Left ventricle myocardium inferior (tissue), 1 donor: Measurements from ENCODE around the gene KIF26A. TPM values are rescaled to one million over a fixed set of nuclear protein-coding genes. Genes with fewer than 3 reads are reported as not detected.

Experiments used
- DNase-seq: peaks from one replicate; pipeline ENCODE4 v3.0.0-alpha.2; 2020
- H3K27ac ChIP-seq: fragments of 200-600 bp; replicated peaks from 2 replicates; pipeline ENCODE4 v1.8.0; 2021
- H3K27me3 ChIP-seq: fragments of 200-600 bp; 2 replicates; pipeline ENCODE4 v1.8.0; 2021; ENCODE audit warnings: low read depth
- H3K36me3 ChIP-seq: fragments of 200-600 bp; 2 replicates; pipeline ENCODE4 v1.8.0; 2021
- H3K4me1 ChIP-seq: fragments of 200-600 bp; 2 replicates; pipeline ENCODE4 v1.8.0; 2021
- H3K4me3 ChIP-seq: fragments of 200-600 bp; 2 replicates; pipeline ENCODE4 v1.8.0; 2021; ENCODE audit warnings: mild to moderate bottlenecking, moderate library complexity
- H3K9me3 ChIP-seq: fragments of 200-600 bp; replicated peaks from 2 replicates; pipeline ENCODE4 v1.8.0; 2021
- intact Hi-C: fragments of 100-400 bp; cut with micrococcal nuclease; formaldehyde crosslinking; loops from one replicate; pipeline ENCODE4 v1.11.0; 2022
- total RNA-seq: library from RNA; stranded (reverse); fragmentation: NEBNext Ultra II Directional; extraction: Animal tissue kit (Norgen Biotek cat#: 25700); gene quantifications from one replicate; pipeline ENCODE4 v1.2.1, GENCODE V29; 2021
- TF ChIP-seq, protein P1 (sequence below): fragments of 200-600 bp; IDR thresholded peaks from 2 replicates; pipeline ENCODE4 v1.8.0; 2021; ENCODE audit warnings: antibody characterized with exemption, mild to moderate bottlenecking, borderline replicate concordance
- donor health status: DM: no; HTN: yes; CAD: no; lungs with severe emphysema.

The KIF26A gene
- total RNA-seq, 1 donor from 2014 or later: 6.5 TPM

- intact Hi-C loops: no loop called here
- H3K4me3 ChIP-seq: no peak overlapping the region
- no peaks in the 10 kb centered on the region for H3K9me3 ChIP-seq
- peaks cover 33% of the 10 kb centered on the region for H3K27me3 ChIP-seq
- peaks cover 58% of the 10 kb centered on the region for H3K4me1 ChIP-seq
- no peak overlapping the region for H3K27ac ChIP-seq
- DNase-seq: no peak
- TF ChIP-seq, protein P1, sequence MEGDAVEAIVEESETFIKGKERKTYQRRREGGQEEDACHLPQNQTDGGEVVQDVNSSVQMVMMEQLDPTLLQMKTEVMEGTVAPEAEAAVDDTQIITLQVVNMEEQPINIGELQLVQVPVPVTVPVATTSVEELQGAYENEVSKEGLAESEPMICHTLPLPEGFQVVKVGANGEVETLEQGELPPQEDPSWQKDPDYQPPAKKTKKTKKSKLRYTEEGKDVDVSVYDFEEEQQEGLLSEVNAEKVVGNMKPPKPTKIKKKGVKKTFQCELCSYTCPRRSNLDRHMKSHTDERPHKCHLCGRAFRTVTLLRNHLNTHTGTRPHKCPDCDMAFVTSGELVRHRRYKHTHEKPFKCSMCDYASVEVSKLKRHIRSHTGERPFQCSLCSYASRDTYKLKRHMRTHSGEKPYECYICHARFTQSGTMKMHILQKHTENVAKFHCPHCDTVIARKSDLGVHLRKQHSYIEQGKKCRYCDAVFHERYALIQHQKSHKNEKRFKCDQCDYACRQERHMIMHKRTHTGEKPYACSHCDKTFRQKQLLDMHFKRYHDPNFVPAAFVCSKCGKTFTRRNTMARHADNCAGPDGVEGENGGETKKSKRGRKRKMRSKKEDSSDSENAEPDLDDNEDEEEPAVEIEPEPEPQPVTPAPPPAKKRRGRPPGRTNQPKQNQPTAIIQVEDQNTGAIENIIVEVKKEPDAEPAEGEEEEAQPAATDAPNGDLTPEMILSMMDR: no peak
- H3K36me3 ChIP-seq: no peaks in the 10 kb centered on the region
Measured at GRCh38 chr14:104141621-104142091, 3.3 kb downstream of the KIF26A start.

DNA sequence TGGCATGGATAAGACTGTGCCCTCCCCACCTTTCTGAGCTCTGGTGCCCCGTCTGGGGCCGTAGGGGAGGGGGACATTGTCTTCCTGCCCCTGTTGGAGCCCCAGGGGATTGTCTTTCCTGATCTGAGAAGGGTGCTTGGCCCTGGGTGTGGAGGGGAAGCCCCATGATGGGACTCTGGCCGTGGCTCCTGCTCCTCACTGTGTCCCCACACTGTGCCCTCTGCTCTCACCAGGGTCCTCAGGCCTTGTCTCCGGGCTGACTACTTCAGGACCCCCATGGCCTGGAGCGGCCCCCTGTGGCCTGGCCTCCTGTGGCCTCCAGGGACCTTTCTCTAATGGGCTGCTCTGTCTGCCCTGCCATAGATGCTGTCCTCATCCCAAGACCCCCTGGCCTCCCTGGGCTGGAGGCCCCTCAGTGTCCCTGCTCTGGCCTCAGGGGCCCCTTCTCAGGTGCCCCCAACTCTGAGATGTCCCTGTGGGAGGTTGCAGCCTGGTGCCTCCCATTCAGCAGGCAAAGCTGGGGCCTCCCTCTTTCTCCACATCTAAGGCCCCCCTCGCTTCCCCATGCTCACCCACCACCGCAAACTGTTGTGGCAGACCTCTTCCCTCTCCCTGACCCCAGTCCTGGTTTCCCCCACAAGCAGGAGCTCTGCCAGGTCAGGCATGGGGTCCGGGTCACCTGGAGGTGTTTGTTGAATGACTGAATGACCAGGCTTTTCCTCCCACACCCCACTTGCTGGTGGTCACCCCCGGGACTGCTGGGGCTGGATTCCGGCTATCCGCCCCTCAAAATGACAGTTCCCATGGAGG is 4.0 kb downstream of the KIF26A start:
- no peaks in the 10 kb centered on the region for H3K9me3 ChIP-seq
- no peak overlapping the region for H3K4me3 ChIP-seq
- H3K4me1 ChIP-seq: peaks cover 58% of the 10 kb centered on the region
- TF ChIP-seq, protein P1: no peak
- DNase-seq: no peak
- H3K36me3 ChIP-seq: no peaks in the 10 kb centered on the region
- intact Hi-C loops: no loop called here
- peaks cover 26% of the 10 kb centered on the region for H3K27me3 ChIP-seq
- H3K27ac ChIP-seq: no peak overlapping the region

GRCh38 chr14:104142946-104143470 is 4.6 kb downstream of the KIF26A start:
- Histone ChIP-seq H3K4me1 (peaks cover 58% of the 10 kb centered on the region), H3K4me3 (no peak overlapping the region), H3K9me3 (no peaks in the 10 kb centered on the region), H3K27ac (no peak overlapping the region), H3K27me3 (peaks cover 21% of the 10 kb centered on the region), H3K36me3 (no peaks in the 10 kb centered on the region)
- DNase-seq: no peak
- TF ChIP-seq, protein P1: no peak
- intact Hi-C loops: no loop called here

DNA sequence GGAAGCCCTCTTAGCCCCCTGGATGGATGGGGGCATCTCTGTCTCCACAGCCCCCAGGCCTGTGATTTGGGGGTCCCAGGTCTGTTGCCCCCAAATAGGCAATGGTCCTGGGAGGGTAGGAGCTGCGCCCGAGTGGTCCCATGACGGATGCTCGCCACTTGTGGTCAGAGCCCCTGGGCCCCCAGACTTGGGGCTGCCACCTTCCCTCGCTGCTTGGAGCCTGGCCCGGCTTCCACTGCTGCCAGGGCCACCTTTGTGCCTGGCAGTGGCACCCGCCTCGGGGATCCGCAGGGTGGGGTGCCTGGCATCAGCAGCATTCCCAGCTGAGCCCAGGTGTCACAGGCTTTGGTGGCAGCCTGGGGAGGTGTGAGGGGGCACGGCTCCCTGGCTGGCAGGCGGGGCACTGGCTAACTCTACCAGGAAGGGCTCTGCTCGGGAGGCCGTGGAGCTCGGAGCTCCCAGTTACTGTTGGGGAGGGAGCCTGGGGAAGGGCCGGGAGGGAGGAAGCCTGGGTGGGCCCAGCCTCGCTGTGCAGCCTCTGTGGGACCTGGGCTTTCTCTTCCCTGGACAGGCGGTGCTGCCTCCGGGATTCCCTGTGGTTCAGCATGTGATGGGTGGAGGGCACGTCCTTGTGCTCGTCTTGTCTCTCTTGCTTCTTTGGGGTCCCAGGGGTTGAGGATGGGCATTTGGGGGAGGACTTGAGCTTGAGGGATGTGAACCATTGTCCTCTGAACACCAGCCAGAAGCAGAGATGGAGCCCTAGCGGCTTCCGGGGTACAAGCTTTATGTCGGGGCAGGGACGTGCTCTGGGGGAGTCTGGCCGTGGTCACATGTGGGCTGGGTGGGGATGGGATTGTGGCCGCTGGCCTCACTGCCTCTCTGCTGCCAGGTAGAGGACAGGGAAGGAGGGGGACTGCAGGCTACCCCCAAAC is 5.4 kb downstream of the KIF26A start:
- no peak overlapping the region for H3K4me3 ChIP-seq
- intact Hi-C loops: no loop called here
- no peaks in the 10 kb centered on the region for H3K9me3 ChIP-seq
- H3K27ac ChIP-seq: no peak overlapping the region
- TF ChIP-seq, protein P1: no peak
- H3K27me3 ChIP-seq: peaks cover 13% of the 10 kb centered on the region
- H3K4me1 ChIP-seq: peaks cover 58% of the 10 kb centered on the region
- H3K36me3 ChIP-seq: no peaks in the 10 kb centered on the region
- DNase-seq: no peak

DNA sequence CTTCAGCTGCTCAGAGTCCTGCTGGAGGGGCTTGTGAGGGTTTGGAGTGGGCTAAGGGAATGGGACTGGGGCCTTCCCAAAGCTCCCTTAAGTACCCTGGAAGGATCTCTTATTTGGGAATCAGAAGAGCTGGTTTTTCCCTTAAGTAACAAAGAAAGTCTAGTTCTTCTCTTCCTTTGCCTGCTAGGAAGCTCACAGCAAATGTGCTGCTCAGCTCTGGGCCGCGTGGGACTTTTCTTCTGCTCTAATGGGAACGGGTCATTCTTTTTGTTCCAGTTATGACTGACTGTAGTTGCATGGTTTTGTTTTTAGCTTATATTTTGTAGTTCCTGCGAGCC is 6.0 kb downstream of the KIF26A start:
- Histone ChIP-seq H3K27ac (no peak overlapping the region), H3K4me1 (peaks cover 58% of the 10 kb centered on the region), H3K4me3 (no peak overlapping the region), H3K9me3 (no peaks in the 10 kb centered on the region), H3K36me3 (no peaks in the 10 kb centered on the region), H3K27me3 (peaks cover 7% of the 10 kb centered on the region)
- TF ChIP-seq, protein P1: no peak
- intact Hi-C loops: no loop called here
- no peak for DNase-seq
